ENCODE results near the gene CBLC. TPM values are rescaled to one million over a fixed set of nuclear protein-coding genes. Genes with fewer than 3 reads are reported as not detected.

Gene CBLC
- total RNA-seq, 1 experiment from 2014 or later: 54.3 TPM

- intact Hi-C loops (cut with micrococcal nuclease; ENCODE audit: unreplicated experiment): no loop called here
- CTCF ChIA-PET: no interaction called here
- no TSS peak for BruUV-seq (replicated peaks)
- Mint-ChIP-seq H3K4me3 (ENCODE audit: low read depth, unreplicated experiment) (no peak overlapping the region), H3K4me1 (ENCODE audit: low read depth, unreplicated experiment) (no peaks in the 10 kb centered on the region), H3K36me3 (ENCODE audit: insufficient read depth, unreplicated experiment) (peaks cover 83% of the 10 kb centered on the region), H3K27me3 (ENCODE audit: unreplicated experiment) (no peaks in the 10 kb centered on the region), H3K9me3 (ENCODE audit: low read depth, unreplicated experiment) (no peaks in the 10 kb centered on the region), H3K27ac (ENCODE audit: unreplicated experiment) (peak overlapping the region; percentile 66)
- no peak for TF ChIP-seq CTCF (IDR thresholded peaks at IDR 0.05; ENCODE audit: unreplicated experiment)
- DNase-seq: no peak
Measured at GRCh38 chr19:44792281-44792680, 14.6 kb downstream of the CBLC start.

- Mint-ChIP-seq H3K27me3 (ENCODE audit: unreplicated experiment) (no peaks in the 10 kb centered on the region), H3K27ac (ENCODE audit: unreplicated experiment) (no peak overlapping the region), H3K36me3 (ENCODE audit: insufficient read depth, unreplicated experiment) (peaks cover 91% of the 10 kb centered on the region), H3K9me3 (ENCODE audit: low read depth, unreplicated experiment) (no peaks in the 10 kb centered on the region), H3K4me3 (ENCODE audit: low read depth, unreplicated experiment) (no peak overlapping the region), H3K4me1 (ENCODE audit: low read depth, unreplicated experiment) (peaks cover 6% of the 10 kb centered on the region)
- intact Hi-C loops (cut with micrococcal nuclease; ENCODE audit: unreplicated experiment): no loop called here
- BruUV-seq (replicated peaks): no TSS peak
- no peak for DNase-seq
- TF ChIP-seq CTCF (IDR thresholded peaks at IDR 0.05; ENCODE audit: unreplicated experiment): no peak
- CTCF ChIA-PET: interaction anchor here (0.7 kb wide), 1 partner anchor 261 kb away, joined by 3 read pairs; no protein-coding TSS in a partner anchor
Measured at GRCh38 chr19:44794610-44795009, 16.9 kb downstream of the CBLC start.

GRCh38 chr19:44795398-44795987 lies 17.8 kb downstream of the CBLC start:
- no peak for DNase-seq
- Mint-ChIP-seq H3K4me3 (ENCODE audit: low read depth, unreplicated experiment) (no peak overlapping the region), H3K4me1 (ENCODE audit: low read depth, unreplicated experiment) (peaks cover 9% of the 10 kb centered on the region), H3K36me3 (ENCODE audit: insufficient read depth, unreplicated experiment) (peaks cover 93% of the 10 kb centered on the region), H3K9me3 (ENCODE audit: low read depth, unreplicated experiment) (no peaks in the 10 kb centered on the region), H3K27ac (ENCODE audit: unreplicated experiment) (no peak overlapping the region), H3K27me3 (ENCODE audit: unreplicated experiment) (no peaks in the 10 kb centered on the region)
- intact Hi-C loops (cut with micrococcal nuclease; ENCODE audit: unreplicated experiment): no loop called here
- BruUV-seq (replicated peaks): TSS peak; percentile 24
- TF ChIP-seq CTCF (IDR thresholded peaks at IDR 0.05; ENCODE audit: unreplicated experiment): no peak
- CTCF ChIA-PET: interaction anchor here (0.6 kb wide), 2 partner anchors 74 to 156 kb away, joined by 3 read pairs; no protein-coding TSS in a partner anchor

DNA sequence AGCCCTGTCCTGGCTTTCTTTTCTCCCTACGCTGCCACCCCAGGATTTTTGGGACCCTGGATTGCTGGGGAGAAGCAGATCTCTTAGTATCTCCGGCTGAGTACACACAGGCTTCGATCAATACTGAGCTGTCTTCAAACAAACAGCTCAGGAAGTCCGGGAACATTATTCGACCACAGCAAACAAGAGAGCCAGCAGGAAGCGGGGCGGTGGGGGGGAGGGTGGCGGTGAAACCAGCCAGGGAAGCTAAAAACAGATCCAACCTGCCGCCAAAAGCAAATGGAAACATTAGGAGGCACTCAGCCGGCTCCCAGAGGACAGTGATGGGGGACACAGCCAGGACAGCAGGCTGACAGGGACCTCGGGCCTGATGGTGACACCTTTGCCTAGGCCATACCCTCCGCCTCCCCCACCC lies 19.0 kb downstream of the CBLC start:
- no TSS peak for BruUV-seq (replicated peaks)
- no peaks in the 10 kb centered on the region for H3K9me3 Mint-ChIP-seq (ENCODE audit: low read depth, unreplicated experiment)
- no peak overlapping the region for H3K27ac Mint-ChIP-seq (ENCODE audit: unreplicated experiment)
- no peak for DNase-seq
- intact Hi-C loops (cut with micrococcal nuclease; ENCODE audit: unreplicated experiment): no loop called here
- no peak overlapping the region for H3K4me3 Mint-ChIP-seq (ENCODE audit: low read depth, unreplicated experiment)
- peaks cover 84% of the 10 kb centered on the region for H3K36me3 Mint-ChIP-seq (ENCODE audit: insufficient read depth, unreplicated experiment)
- no peaks in the 10 kb centered on the region for H3K27me3 Mint-ChIP-seq (ENCODE audit: unreplicated experiment)
- TF ChIP-seq CTCF (IDR thresholded peaks at IDR 0.05; ENCODE audit: unreplicated experiment): no peak
- CTCF ChIA-PET: interaction anchor here (0.6 kb wide), 1 partner anchor 105 kb away, joined by 3 read pairs; no protein-coding TSS in a partner anchor
- H3K4me1 Mint-ChIP-seq (ENCODE audit: low read depth, unreplicated experiment): peaks cover 9% of the 10 kb centered on the region

All from Calu3 (cell line).